WTC11 (cell line): ENCODE measurements around the gene SYT1. TPM values are rescaled to one million over a fixed set of nuclear protein-coding genes. Genes with fewer than 3 reads are reported as not detected.

Experiments used
- ATAC-seq: fragments of 200-7000 bp; cut with Tn5 transposase; 2 replicates; pipeline ENCODE4 v1.10.0; 2021; ENCODE audit warnings: mild to moderate bottlenecking, moderate library complexity
- CTCF ChIA-PET: fragments of 300-600 bp; sonication (Branson Sonifier 250); formaldehyde crosslinking; loops from one replicate; lab custom pipeline; 2021; ENCODE audit warnings: antibody characterized with exemption; lab: Charles Lee
- POLR2A ChIA-PET: fragments of 350-600 bp; sonication (Branson Sonifier 250); formaldehyde crosslinking; loops from one replicate; lab custom pipeline; 2021; ENCODE audit warnings: antibody characterized with exemption; lab: Charles Lee
- DNase-seq: peaks from one replicate; pipeline ENCODE4 v3.0.0; 2021; ENCODE audit warnings: low spot score
- H3K27ac Mint-ChIP-seq: 2 replicates; pipeline ENCODE4 v1.8.0; 2021; ENCODE audit warnings: mixed read lengths
- H3K27me3 Mint-ChIP-seq: 2 replicates; pipeline ENCODE4 v1.8.0; 2021; ENCODE audit warnings: low read depth, mild to moderate bottlenecking, moderate library complexity, mixed read lengths
- H3K36me3 Mint-ChIP-seq: 2 replicates; pipeline ENCODE4 v1.8.0; 2021; ENCODE audit warnings: mixed read lengths
- H3K4me1 Mint-ChIP-seq: 2 replicates; pipeline ENCODE4 v1.8.0; 2022; ENCODE audit warnings: mixed read lengths
- H3K4me3 Mint-ChIP-seq: 2 replicates; pipeline ENCODE4 v1.8.0; 2021; ENCODE audit warnings: mild to moderate bottlenecking, moderate library complexity, mixed read lengths
- H3K9me3 Mint-ChIP-seq: 2 replicates; pipeline ENCODE4 v1.8.0; 2021; ENCODE audit warnings: mixed read lengths
- CREM ChIP-seq: sonication (generic); formaldehyde crosslinking; IDR thresholded peaks from 2 replicates; pipeline ENCODE4 v1.8.1; 2022; ENCODE audit warnings: mild to moderate bottlenecking, missing genetic modification reagents, moderate library complexity
- CTCF ChIP-seq: fragments of 200-600 bp; IDR thresholded peaks from 2 replicates; pipeline ENCODE4 v1.8.0; 2022; ENCODE audit warnings: antibody characterized with exemption
- E2F4 ChIP-seq: sonication (generic); formaldehyde crosslinking; IDR thresholded peaks from 2 replicates; pipeline ENCODE4 v1.8.1; 2022; ENCODE audit warnings: low read depth, mild to moderate bottlenecking, moderate library complexity, missing genetic modification reagents, borderline replicate concordance
- ERG ChIP-seq: fragments of 250-450 bp; sonication (Bioruptor Pico); IDR thresholded peaks from 2 replicates; pipeline ENCODE4 v1.8.0; 2021; ENCODE audit warnings: mild to moderate bottlenecking
- GRHL2 ChIP-seq: fragments of 250-450 bp; sonication (Bioruptor Pico); IDR thresholded peaks from 2 replicates; pipeline ENCODE4 v1.8.0; 2022; ENCODE audit warnings: mild to moderate bottlenecking, moderate library complexity; ENCODE audit not compliant: insufficient replicate concordance, severe bottlenecking
- JAZF1 ChIP-seq: fragments of 250-450 bp; sonication (Bioruptor Pico); IDR thresholded peaks from 2 replicates; pipeline ENCODE4 v1.9.0; 2021; ENCODE audit warnings: moderate library complexity, mild to moderate bottlenecking, inconsistent platforms
- MXD4 ChIP-seq: fragments of 250-450 bp; sonication (Bioruptor Pico); IDR thresholded peaks from 2 replicates; pipeline ENCODE4 v1.8.0; 2021; ENCODE audit warnings: mild to moderate bottlenecking, moderate library complexity, borderline replicate concordance
- MYBL2 ChIP-seq: sonication (generic); formaldehyde crosslinking; IDR thresholded peaks from 2 replicates; pipeline ENCODE4 v1.8.1; 2023; ENCODE audit warnings: mild to moderate bottlenecking, moderate library complexity, missing genetic modification reagents
- NFATC4 ChIP-seq: fragments of 250-450 bp; sonication (Bioruptor Pico); IDR thresholded peaks from 2 replicates; pipeline ENCODE4 v1.9.0; 2021; ENCODE audit warnings: mild to moderate bottlenecking
- NR3C1 ChIP-seq: sonication (generic); formaldehyde crosslinking; conservative IDR thresholded peaks from 2 replicates; pipeline ENCODE4 v1.8.1; 2023; ENCODE audit warnings: low read depth, mild to moderate bottlenecking, missing genetic modification reagents
- SOX15 ChIP-seq: fragments of 250-450 bp; sonication (Bioruptor Pico); IDR thresholded peaks from 2 replicates; pipeline ENCODE4 v1.9.0; 2021; ENCODE audit warnings: mild to moderate bottlenecking
- SP1 ChIP-seq: sonication (generic); formaldehyde crosslinking; conservative IDR thresholded peaks from 2 replicates; pipeline ENCODE4 v1.8.1; 2022; ENCODE audit warnings: missing genetic modification reagents
- ZBTB43 ChIP-seq: sonication (generic); formaldehyde crosslinking; IDR thresholded peaks from 2 replicates; pipeline ENCODE4 v1.8.1; 2023; ENCODE audit warnings: mild to moderate bottlenecking, missing genetic modification reagents
- ZNF263 ChIP-seq: sonication (generic); formaldehyde crosslinking; IDR thresholded peaks from 2 replicates; pipeline ENCODE4 v1.8.1; 2022; ENCODE audit warnings: low read depth, mild to moderate bottlenecking, moderate library complexity, missing genetic modification reagents
- total RNA-seq: library from RNA; stranded (reverse); gene quantifications from 3 replicates; pipeline ENCODE4 v1.2.3, GENCODE V29; 2021
- TF ChIP-seq, protein P1 (sequence below): sonication (generic); formaldehyde crosslinking; IDR thresholded peaks from 2 replicates; pipeline ENCODE4 v1.8.1; 2023; ENCODE audit warnings: mild to moderate bottlenecking, missing genetic modification reagents, borderline replicate concordance
- TF ChIP-seq, protein P2 (sequence below): sonication (generic); formaldehyde crosslinking; IDR thresholded peaks from 2 replicates; pipeline ENCODE4 v1.8.0; 2022; ENCODE audit warnings: missing genetic modification reagents
- TF ChIP-seq, protein P3 (sequence below): sonication (generic); formaldehyde crosslinking; IDR thresholded peaks from 2 replicates; pipeline ENCODE4 v1.8.0; 2023; ENCODE audit warnings: mild to moderate bottlenecking, missing genetic modification reagents
- TF ChIP-seq, protein P4 (sequence below): sonication (generic); formaldehyde crosslinking; conservative IDR thresholded peaks from 2 replicates; pipeline ENCODE4 v1.8.1; 2023; ENCODE audit warnings: mild to moderate bottlenecking, low read depth, missing genetic modification reagents, moderate library complexity

The SYT1 gene
- total RNA-seq, 1 experiment from 2014 or later, result 45.2 TPM

GRCh38 chr12:79069009-79069408 is 204.4 kb downstream of the SYT1 start (continued):
- TF ChIP-seq, protein P1, sequence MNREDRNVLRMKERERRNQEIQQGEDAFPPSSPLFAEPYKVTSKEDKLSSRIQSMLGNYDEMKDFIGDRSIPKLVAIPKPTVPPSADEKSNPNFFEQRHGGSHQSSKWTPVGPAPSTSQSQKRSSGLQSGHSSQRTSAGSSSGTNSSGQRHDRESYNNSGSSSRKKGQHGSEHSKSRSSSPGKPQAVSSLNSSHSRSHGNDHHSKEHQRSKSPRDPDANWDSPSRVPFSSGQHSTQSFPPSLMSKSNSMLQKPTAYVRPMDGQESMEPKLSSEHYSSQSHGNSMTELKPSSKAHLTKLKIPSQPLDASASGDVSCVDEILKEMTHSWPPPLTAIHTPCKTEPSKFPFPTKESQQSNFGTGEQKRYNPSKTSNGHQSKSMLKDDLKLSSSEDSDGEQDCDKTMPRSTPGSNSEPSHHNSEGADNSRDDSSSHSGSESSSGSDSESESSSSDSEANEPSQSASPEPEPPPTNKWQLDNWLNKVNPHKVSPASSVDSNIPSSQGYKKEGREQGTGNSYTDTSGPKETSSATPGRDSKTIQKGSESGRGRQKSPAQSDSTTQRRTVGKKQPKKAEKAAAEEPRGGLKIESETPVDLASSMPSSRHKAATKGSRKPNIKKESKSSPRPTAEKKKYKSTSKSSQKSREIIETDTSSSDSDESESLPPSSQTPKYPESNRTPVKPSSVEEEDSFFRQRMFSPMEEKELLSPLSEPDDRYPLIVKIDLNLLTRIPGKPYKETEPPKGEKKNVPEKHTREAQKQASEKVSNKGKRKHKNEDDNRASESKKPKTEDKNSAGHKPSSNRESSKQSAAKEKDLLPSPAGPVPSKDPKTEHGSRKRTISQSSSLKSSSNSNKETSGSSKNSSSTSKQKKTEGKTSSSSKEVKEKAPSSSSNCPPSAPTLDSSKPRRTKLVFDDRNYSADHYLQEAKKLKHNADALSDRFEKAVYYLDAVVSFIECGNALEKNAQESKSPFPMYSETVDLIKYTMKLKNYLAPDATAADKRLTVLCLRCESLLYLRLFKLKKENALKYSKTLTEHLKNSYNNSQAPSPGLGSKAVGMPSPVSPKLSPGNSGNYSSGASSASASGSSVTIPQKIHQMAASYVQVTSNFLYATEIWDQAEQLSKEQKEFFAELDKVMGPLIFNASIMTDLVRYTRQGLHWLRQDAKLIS, result no peak
- TF ChIP-seq GRHL2 (CRISPR knock-in tag), result no peak
- no peak for TF ChIP-seq ZNF263 (CRISPR knock-in tag)
- no peak for TF ChIP-seq NFATC4 (CRISPR knock-in tag)
- TF ChIP-seq, protein P2, sequence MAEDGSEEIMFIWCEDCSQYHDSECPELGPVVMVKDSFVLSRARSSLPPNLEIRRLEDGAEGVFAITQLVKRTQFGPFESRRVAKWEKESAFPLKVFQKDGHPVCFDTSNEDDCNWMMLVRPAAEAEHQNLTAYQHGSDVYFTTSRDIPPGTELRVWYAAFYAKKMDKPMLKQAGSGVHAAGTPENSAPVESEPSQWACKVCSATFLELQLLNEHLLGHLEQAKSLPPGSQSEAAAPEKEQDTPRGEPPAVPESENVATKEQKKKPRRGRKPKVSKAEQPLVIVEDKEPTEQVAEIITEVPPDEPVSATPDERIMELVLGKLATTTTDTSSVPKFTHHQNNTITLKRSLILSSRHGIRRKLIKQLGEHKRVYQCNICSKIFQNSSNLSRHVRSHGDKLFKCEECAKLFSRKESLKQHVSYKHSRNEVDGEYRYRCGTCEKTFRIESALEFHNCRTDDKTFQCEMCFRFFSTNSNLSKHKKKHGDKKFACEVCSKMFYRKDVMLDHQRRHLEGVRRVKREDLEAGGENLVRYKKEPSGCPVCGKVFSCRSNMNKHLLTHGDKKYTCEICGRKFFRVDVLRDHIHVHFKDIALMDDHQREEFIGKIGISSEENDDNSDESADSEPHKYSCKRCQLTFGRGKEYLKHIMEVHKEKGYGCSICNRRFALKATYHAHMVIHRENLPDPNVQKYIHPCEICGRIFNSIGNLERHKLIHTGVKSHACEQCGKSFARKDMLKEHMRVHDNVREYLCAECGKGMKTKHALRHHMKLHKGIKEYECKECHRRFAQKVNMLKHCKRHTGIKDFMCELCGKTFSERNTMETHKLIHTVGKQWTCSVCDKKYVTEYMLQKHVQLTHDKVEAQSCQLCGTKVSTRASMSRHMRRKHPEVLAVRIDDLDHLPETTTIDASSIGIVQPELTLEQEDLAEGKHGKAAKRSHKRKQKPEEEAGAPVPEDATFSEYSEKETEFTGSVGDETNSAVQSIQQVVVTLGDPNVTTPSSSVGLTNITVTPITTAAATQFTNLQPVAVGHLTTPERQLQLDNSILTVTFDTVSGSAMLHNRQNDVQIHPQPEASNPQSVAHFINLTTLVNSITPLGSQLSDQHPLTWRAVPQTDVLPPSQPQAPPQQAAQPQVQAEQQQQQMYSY, result no peak
- TF ChIP-seq CTCF, result no peak
- TF ChIP-seq SOX15, result no peak
- TF ChIP-seq, protein P3, sequence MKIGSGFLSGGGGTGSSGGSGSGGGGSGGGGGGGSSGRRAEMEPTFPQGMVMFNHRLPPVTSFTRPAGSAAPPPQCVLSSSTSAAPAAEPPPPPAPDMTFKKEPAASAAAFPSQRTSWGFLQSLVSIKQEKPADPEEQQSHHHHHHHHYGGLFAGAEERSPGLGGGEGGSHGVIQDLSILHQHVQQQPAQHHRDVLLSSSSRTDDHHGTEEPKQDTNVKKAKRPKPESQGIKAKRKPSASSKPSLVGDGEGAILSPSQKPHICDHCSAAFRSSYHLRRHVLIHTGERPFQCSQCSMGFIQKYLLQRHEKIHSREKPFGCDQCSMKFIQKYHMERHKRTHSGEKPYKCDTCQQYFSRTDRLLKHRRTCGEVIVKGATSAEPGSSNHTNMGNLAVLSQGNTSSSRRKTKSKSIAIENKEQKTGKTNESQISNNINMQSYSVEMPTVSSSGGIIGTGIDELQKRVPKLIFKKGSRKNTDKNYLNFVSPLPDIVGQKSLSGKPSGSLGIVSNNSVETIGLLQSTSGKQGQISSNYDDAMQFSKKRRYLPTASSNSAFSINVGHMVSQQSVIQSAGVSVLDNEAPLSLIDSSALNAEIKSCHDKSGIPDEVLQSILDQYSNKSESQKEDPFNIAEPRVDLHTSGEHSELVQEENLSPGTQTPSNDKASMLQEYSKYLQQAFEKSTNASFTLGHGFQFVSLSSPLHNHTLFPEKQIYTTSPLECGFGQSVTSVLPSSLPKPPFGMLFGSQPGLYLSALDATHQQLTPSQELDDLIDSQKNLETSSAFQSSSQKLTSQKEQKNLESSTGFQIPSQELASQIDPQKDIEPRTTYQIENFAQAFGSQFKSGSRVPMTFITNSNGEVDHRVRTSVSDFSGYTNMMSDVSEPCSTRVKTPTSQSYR (CRISPR knock-in tag), result no peak
- TF ChIP-seq NR3C1 (CRISPR knock-in tag), result no peak
- TF ChIP-seq SP1 (CRISPR knock-in tag), result no peak

DNA sequence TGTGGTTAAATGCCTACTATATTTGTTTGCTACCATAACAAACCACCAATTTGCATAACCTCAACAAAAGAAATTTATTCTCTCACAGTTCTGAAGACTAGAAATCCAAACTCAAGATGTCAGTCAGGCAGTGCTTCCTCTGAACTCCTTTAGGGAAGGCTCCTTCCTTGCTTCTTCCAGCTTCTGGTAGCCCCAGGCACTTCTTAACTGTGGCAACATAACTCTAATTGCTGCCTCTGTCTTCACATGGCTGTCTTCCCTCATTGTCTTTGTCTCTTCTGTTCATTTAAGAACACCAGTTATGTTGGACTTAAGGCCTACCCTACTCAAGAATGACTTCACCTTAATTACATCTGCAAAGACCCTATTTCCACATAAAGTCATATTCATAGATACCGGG is 206.9 kb downstream of the SYT1 start:
- POLR2A ChIA-PET, result no interaction called here
- Mint-ChIP-seq H3K27ac (peak overlapping the region; percentile 57; the same call in 1 of the 2 replicates), H3K36me3 (no peaks in the 10 kb centered on the region), H3K9me3 (no peaks in the 10 kb centered on the region), H3K27me3 (no peaks in the 10 kb centered on the region), H3K4me1 (peaks cover 16% of the 10 kb centered on the region), H3K4me3 (no peak overlapping the region)
- CTCF ChIA-PET, result no interaction called here
- ATAC-seq (peak; percentile 41), DNase-seq (no peak)
- TF ChIP-seq ERG (no peak), ZBTB43 (CRISPR knock-in tag) (no peak), E2F4 (CRISPR knock-in tag) (no peak), MXD4 (no peak), CREM (CRISPR knock-in tag) (no peak), MYBL2 (CRISPR knock-in tag) (no peak), JAZF1 (no peak)
- TF ChIP-seq, protein P4, sequence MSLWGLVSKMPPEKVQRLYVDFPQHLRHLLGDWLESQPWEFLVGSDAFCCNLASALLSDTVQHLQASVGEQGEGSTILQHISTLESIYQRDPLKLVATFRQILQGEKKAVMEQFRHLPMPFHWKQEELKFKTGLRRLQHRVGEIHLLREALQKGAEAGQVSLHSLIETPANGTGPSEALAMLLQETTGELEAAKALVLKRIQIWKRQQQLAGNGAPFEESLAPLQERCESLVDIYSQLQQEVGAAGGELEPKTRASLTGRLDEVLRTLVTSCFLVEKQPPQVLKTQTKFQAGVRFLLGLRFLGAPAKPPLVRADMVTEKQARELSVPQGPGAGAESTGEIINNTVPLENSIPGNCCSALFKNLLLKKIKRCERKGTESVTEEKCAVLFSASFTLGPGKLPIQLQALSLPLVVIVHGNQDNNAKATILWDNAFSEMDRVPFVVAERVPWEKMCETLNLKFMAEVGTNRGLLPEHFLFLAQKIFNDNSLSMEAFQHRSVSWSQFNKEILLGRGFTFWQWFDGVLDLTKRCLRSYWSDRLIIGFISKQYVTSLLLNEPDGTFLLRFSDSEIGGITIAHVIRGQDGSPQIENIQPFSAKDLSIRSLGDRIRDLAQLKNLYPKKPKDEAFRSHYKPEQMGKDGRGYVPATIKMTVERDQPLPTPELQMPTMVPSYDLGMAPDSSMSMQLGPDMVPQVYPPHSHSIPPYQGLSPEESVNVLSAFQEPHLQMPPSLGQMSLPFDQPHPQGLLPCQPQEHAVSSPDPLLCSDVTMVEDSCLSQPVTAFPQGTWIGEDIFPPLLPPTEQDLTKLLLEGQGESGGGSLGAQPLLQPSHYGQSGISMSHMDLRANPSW (CRISPR knock-in tag), result no peak
